SU-DHL-6 (cell line): ENCODE data around the gene ODF2L.

Source experiments
- H2AFZ ChIP-seq: fragments of 200-600 bp; sonication (generic); 2 replicates; pipeline ENCODE4 v1.6.1; 2014; ENCODE audit warnings: low read depth, mild to moderate bottlenecking, moderate library complexity, mixed read lengths, antibody characterized with exemption, low read length; ENCODE audit not compliant: severe bottlenecking
- H3F3A ChIP-seq: fragments of 200-600 bp; shearing (Covaris generic); 2 replicates; pipeline ENCODE4 v1.6.0; 2016; ENCODE audit warnings: antibody characterized with exemption, mild to moderate bottlenecking; ENCODE audit not compliant: insufficient read depth
- H3K27ac ChIP-seq: fragments of 200-600 bp; sonication (generic); 2 replicates; pipeline ENCODE4 v1.5.1; 2016; ENCODE audit warnings: low read depth, mild to moderate bottlenecking, low read length, moderate library complexity, mixed read lengths
- H3K27me3 ChIP-seq: fragments of 200-600 bp; sonication (generic), shearing (Covaris generic); 2 replicates; pipeline ENCODE4 v1.6.0; 2014; ENCODE audit warnings: mild to moderate bottlenecking, low read length
- H3K36me3 ChIP-seq: fragments of 200-600 bp; sonication (generic); 2 replicates; pipeline ENCODE4 v1.6.1; 2014; ENCODE audit warnings: mild to moderate bottlenecking, low read length, mixed read lengths
- H3K4me2 ChIP-seq: fragments of 300-600, 200-600 bp; shearing (Covaris generic), sonication (generic); 2 replicates; pipeline ENCODE4 v1.6.0; 2014; ENCODE audit warnings: low read length, low read depth, mild to moderate bottlenecking; ENCODE audit not compliant: poor library complexity, severe bottlenecking
- H3K4me3 ChIP-seq: fragments of 200-600 bp; sonication (generic); 2 replicates; pipeline ENCODE4 v1.5.1; 2014; ENCODE audit warnings: antibody characterized with exemption, low read length, mild to moderate bottlenecking, mixed read lengths; ENCODE audit not compliant: insufficient read depth, poor library complexity, severe bottlenecking
- H3K79me2 ChIP-seq: fragments of 200-600 bp; sonication (generic); 2 replicates; pipeline ENCODE4 v1.6.1; 2014; ENCODE audit warnings: mild to moderate bottlenecking, low read length, moderate library complexity; ENCODE audit not compliant: insufficient read depth
- H3K9ac ChIP-seq: fragments of 200-600 bp; sonication (generic); 2 replicates; pipeline ENCODE4 v1.7.0; 2014; ENCODE audit warnings: mild to moderate bottlenecking, low read length
- H3K9me2 ChIP-seq: fragments of 200-600 bp; sonication (generic); replicated peaks from 2 replicates; pipeline ENCODE4 v1.6.1; 2014; ENCODE audit warnings: low read length; ENCODE audit not compliant: insufficient read depth
- H3K9me3 ChIP-seq: fragments of 200-600 bp; sonication (generic); 2 replicates; pipeline ENCODE4 v1.6.1; 2014; ENCODE audit warnings: low read length, mixed read lengths; ENCODE audit not compliant: insufficient read depth
- H4K20me1 ChIP-seq: fragments of 200-600 bp; sonication (generic); 2 replicates; pipeline ENCODE4 v1.6.1; 2014; ENCODE audit warnings: low read depth, mild to moderate bottlenecking, antibody characterized with exemption, low read length, moderate library complexity, mixed read lengths
- EZH2phosphoT487 ChIP-seq: fragments of 200-600 bp; sonication (generic), shearing (Covaris generic); conservative IDR thresholded peaks from 2 replicates; pipeline ENCODE4 v1.6.1; 2018; ENCODE audit warnings: mild to moderate bottlenecking, antibody characterized with exemption, low read length, moderate library complexity, mixed read lengths
- TF ChIP-seq, protein P1 (sequence below): fragments of 200-600 bp; sonication (generic); IDR thresholded peaks from one replicate; pipeline ENCODE4 v1.5.1; 2017; ENCODE audit warnings: antibody characterized with exemption, mild to moderate bottlenecking, low read length, moderate library complexity; ENCODE audit not compliant: insufficient read depth, poor library complexity, severe bottlenecking

Gene ODF2L

DNA sequence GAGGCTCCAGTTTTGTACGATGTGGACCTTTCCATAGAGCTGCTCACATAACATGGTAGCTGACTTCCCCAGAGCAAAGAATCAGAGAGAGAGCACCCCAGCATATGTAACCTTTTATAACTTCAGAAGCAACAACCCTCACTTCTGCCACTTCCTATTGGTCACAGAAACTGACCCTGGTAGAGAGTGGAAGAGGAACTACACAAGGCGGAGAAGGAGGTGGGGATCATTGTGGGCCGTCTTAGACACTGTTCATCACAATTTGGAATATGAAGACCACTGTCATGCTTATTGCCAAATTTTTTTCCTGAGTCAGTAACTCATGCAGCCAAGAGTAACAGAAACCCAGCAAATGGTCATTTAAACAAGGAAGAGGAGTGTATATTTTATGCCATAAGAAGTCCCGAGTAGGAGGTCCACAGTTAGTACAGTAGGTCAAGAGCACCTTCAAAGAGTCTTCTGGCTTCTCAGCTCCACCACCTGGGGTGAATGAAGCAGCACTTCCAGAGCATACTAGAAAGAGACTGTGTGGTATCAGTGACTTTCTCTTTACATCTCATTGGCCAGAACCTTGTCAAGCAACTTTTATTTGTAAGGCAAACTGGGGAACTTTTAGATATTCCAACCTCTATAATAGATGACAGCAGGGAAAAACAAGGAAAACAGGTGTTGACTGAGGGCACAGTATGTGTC lies 71.8 kb downstream of the ODF2L start:
- H2AFZ ChIP-seq: no peak overlapping the region
- H3K9ac ChIP-seq: no peak overlapping the region
- no peaks in the 10 kb centered on the region for H3K36me3 ChIP-seq
- no peaks in the 10 kb centered on the region for H3K9me3 ChIP-seq
- H3K27me3 ChIP-seq: no peaks in the 10 kb centered on the region
- no peaks in the 10 kb centered on the region for H3K9me2 ChIP-seq
- TF ChIP-seq EZH2phosphoT487: no peak
- TF ChIP-seq, protein P1, sequence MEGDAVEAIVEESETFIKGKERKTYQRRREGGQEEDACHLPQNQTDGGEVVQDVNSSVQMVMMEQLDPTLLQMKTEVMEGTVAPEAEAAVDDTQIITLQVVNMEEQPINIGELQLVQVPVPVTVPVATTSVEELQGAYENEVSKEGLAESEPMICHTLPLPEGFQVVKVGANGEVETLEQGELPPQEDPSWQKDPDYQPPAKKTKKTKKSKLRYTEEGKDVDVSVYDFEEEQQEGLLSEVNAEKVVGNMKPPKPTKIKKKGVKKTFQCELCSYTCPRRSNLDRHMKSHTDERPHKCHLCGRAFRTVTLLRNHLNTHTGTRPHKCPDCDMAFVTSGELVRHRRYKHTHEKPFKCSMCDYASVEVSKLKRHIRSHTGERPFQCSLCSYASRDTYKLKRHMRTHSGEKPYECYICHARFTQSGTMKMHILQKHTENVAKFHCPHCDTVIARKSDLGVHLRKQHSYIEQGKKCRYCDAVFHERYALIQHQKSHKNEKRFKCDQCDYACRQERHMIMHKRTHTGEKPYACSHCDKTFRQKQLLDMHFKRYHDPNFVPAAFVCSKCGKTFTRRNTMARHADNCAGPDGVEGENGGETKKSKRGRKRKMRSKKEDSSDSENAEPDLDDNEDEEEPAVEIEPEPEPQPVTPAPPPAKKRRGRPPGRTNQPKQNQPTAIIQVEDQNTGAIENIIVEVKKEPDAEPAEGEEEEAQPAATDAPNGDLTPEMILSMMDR: no peak
- no peaks in the 10 kb centered on the region for H3F3A ChIP-seq
- H4K20me1 ChIP-seq: no peaks in the 10 kb centered on the region
- H3K79me2 ChIP-seq: no peaks in the 10 kb centered on the region
- H3K4me2 ChIP-seq: no peak overlapping the region
- no peak overlapping the region for H3K4me3 ChIP-seq
- no peak overlapping the region for H3K27ac ChIP-seq

DNA sequence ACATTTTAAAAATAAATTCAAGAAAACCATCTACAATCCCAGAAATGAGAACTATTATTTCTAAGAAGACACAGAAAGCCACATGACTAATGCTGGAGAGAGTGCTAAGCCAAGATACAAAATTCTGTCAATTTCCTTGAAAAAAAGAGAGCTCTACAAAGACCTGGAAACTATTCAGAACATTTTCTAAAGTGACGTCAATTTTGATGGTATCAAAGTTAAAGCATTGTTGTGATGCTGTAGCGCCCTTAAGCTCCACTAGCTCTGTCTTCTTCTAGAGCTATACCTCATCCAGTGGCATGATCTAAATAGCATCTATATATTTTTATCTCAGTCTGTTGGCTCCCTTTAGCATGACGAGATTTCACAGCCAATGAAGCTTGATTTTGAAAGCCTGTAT lies 73.9 kb downstream of the ODF2L start:
- Histone ChIP-seq H3K9ac (no peak overlapping the region), H3F3A (no peaks in the 10 kb centered on the region), H2AFZ (no peak overlapping the region), H3K27me3 (no peaks in the 10 kb centered on the region), H3K27ac (no peak overlapping the region), H3K9me2 (no peaks in the 10 kb centered on the region), H3K36me3 (no peaks in the 10 kb centered on the region), H3K4me2 (no peak overlapping the region), H4K20me1 (no peaks in the 10 kb centered on the region), H3K9me3 (no peaks in the 10 kb centered on the region), H3K79me2 (no peaks in the 10 kb centered on the region), H3K4me3 (no peak overlapping the region)
- TF ChIP-seq, protein P1: no peak

DNA sequence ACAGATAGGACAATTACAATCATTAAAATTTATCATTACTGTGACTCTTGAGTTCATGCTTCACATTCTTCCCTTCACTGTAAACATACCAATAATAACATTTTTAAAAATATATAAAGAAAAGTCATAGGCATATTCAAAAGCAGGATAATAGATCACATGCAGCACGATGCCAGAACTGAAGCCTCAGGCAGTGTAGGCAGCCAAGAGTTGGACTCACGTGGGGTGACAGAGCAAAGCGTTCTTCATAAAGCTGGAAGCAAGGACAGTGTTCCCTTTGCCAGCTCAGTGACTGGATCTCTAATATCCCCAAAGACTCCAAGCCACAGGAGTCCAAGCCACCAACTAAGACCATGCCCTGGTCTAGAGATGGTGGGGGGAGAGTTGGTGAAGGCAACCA lies 77.7 kb downstream of the ODF2L start:
- no peaks in the 10 kb centered on the region for H3F3A ChIP-seq
- no peak for TF ChIP-seq EZH2phosphoT487
- TF ChIP-seq, protein P1: no peak
- H3K27ac ChIP-seq: no peak overlapping the region
- no peak overlapping the region for H3K4me3 ChIP-seq
- H3K9me3 ChIP-seq: no peaks in the 10 kb centered on the region
- H2AFZ ChIP-seq: no peak overlapping the region
- no peaks in the 10 kb centered on the region for H4K20me1 ChIP-seq
- H3K79me2 ChIP-seq: no peaks in the 10 kb centered on the region
- no peaks in the 10 kb centered on the region for H3K9me2 ChIP-seq
- no peaks in the 10 kb centered on the region for H3K27me3 ChIP-seq
- no peak overlapping the region for H3K4me2 ChIP-seq
- H3K36me3 ChIP-seq: no peaks in the 10 kb centered on the region
- H3K9ac ChIP-seq: no peak overlapping the region
